Activated naive CD4-positive, alpha-beta T cell treated with anti-CD3 and anti-CD28 coated beads for 36 hours (primary cell): Measurements from ENCODE around the gene AAMDC. TPM values are rescaled to one million over a fixed set of nuclear protein-coding genes. Genes with fewer than 3 reads are reported as not detected.
"Not testable (repeated sequence)": the region's sequence is repeated elsewhere in the genome, so short reads cannot be mapped to it uniquely, and the experiment has no call there.

ENCODE experiments used
- CTCF ChIA-PET: fragments of 350-600 bp; sonication (Branson Sonifier 250); formaldehyde crosslinking; loops from one replicate; lab custom pipeline; 2021; ENCODE audit warnings: antibody characterized with exemption; lab: Charles Lee
- DNase-seq: peaks from one replicate; pipeline ENCODE4 v3.0.0-alpha.2; 2020
- H3K27ac Mint-ChIP-seq: one replicate; pipeline ENCODE4 v1.8.0; 2021; ENCODE audit warnings: mild to moderate bottlenecking, mixed read lengths
- H3K27me3 Mint-ChIP-seq: one replicate; pipeline ENCODE4 v1.8.0; 2021; ENCODE audit warnings: low read depth, mixed read lengths
- H3K36me3 Mint-ChIP-seq: one replicate; pipeline ENCODE4 v1.8.0; 2021; ENCODE audit warnings: low read depth, mixed read lengths
- H3K4me1 Mint-ChIP-seq: one replicate; pipeline ENCODE4 v1.8.0; 2021; ENCODE audit warnings: low read depth, mixed read lengths
- H3K4me3 Mint-ChIP-seq: one replicate; pipeline ENCODE4 v1.8.0; 2021; ENCODE audit warnings: mild to moderate bottlenecking, moderate library complexity, mixed read lengths
- H3K9me3 Mint-ChIP-seq: one replicate; pipeline ENCODE4 v1.8.0; 2021; ENCODE audit warnings: mixed read lengths
- intact Hi-C: fragments of 100-400 bp; cut with micrococcal nuclease; formaldehyde crosslinking; loops from one replicate; pipeline ENCODE4 v1.15.1; 2023
- total RNA-seq, 2 experiments: library from RNA; stranded (reverse); gene quantifications; one replicate each; pipeline ENCODE4 v1.2.3, GENCODE V29; 2021

Gene AAMDC
- total RNA-seq, 2 experiments from 2014 or later = 6.0 to 6.4 TPM

DNA sequence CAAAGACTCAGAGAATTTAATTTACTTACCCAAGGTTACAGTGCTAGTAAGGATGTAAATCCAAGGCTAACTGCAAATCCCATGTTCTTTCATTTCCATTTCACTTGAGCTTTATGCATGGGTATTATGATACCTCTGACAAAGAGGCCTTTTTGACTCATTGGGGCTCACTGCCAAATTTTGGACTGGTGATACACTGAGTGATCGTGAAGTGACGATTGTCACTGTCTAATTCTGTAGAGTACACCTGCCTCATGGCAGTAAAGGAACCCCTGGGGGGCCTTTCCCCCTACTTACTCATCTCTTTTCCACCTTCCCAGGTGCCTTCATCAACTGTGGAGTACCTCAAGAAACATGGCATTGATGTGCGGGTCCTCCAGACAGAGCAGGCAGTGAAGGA is 50.9 kb downstream of the AAMDC start:
- no peaks in the 10 kb centered on the region for H3K27me3 Mint-ChIP-seq
- H3K27ac Mint-ChIP-seq = no peak overlapping the region
- no peak overlapping the region for H3K4me3 Mint-ChIP-seq
- intact Hi-C loops = no loop called here
- H3K36me3 Mint-ChIP-seq = peaks cover 12% of the 10 kb centered on the region
- H3K9me3 Mint-ChIP-seq = no peaks in the 10 kb centered on the region
- no peak for DNase-seq
- H3K4me1 Mint-ChIP-seq = no peaks in the 10 kb centered on the region
- CTCF ChIA-PET = no interaction called here

- intact Hi-C loops = no loop called here
- peaks cover 15% of the 10 kb centered on the region for H3K36me3 Mint-ChIP-seq
- H3K27me3 Mint-ChIP-seq = no peaks in the 10 kb centered on the region
- DNase-seq = no peak
- no peaks in the 10 kb centered on the region for H3K9me3 Mint-ChIP-seq
- H3K27ac Mint-ChIP-seq = no peak overlapping the region
- H3K4me3 Mint-ChIP-seq = no peak overlapping the region
- CTCF ChIA-PET = no interaction called here
- no peaks in the 10 kb centered on the region for H3K4me1 Mint-ChIP-seq
Measured at GRCh38 chr11:77873345-77873744, 52.4 kb downstream of the AAMDC start.

DNA sequence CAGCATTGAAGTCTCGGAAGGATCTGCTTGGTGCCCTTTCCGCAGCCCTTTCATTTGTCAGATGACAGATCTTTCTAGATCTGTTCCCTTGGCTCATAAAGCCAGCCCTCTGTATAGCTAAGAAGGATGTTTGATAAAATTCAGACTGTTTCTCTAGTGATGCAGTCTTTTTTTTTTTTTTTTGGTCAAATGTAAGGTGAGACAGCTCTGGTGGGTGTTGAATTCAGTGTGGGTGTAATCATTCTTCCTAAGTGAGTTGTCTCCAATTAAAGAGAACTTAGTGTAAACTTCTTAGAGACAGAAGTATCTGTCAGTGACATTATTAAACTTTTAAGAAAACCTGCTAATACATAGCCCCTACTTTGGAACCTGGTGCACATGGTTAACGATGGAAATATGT is 53.3 kb downstream of the AAMDC start:
- CTCF ChIA-PET = no interaction called here
- no peak overlapping the region for H3K4me3 Mint-ChIP-seq
- H3K9me3 Mint-ChIP-seq = no peaks in the 10 kb centered on the region
- H3K36me3 Mint-ChIP-seq = peaks cover 13% of the 10 kb centered on the region
- no peak for DNase-seq
- no peaks in the 10 kb centered on the region for H3K4me1 Mint-ChIP-seq
- no peak overlapping the region for H3K27ac Mint-ChIP-seq
- no peaks in the 10 kb centered on the region for H3K27me3 Mint-ChIP-seq
- intact Hi-C loops = no loop called here

- no peak for DNase-seq
- no peak overlapping the region for H3K4me3 Mint-ChIP-seq
- no peaks in the 10 kb centered on the region for H3K27me3 Mint-ChIP-seq
- peaks cover 9% of the 10 kb centered on the region for H3K36me3 Mint-ChIP-seq
- H3K27ac Mint-ChIP-seq = no peak overlapping the region
- H3K9me3 Mint-ChIP-seq = no peaks in the 10 kb centered on the region
- CTCF ChIA-PET = interaction anchor here (0.7 kb wide), 1 partner anchor 56 kb away, joined by 3 read pairs; no protein-coding TSS in a partner anchor
- H3K4me1 Mint-ChIP-seq = no peaks in the 10 kb centered on the region
- intact Hi-C loops = no loop called here
Measured at GRCh38 chr11:77876045-77876444, 55.1 kb downstream of the AAMDC start.

DNA sequence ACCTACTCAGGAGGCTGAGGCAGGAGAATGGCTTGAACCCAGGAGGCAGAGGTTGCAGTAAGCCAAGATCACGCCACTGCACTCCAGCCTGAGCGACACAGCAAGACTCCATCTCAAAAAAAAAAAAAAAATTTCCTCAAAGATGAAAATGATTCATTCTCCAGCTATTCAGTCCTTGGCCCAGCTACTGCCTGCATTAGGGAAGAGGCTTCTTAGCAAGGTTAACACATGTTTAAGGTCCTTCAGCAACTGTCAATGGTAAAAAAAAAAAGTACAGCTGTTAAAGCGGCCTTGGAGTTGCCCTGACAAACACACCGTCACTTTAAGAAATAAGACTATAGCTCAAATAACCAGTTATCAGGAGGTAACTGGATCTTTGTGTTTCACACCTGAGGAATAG is 57.3 kb downstream of the AAMDC start:
- CTCF ChIA-PET = interaction anchor here (1.1 kb wide), 1 partner anchor 20 kb away, joined by 5 read pairs; no protein-coding TSS in a partner anchor
- intact Hi-C loops, H3K4me3 Mint-ChIP-seq, H3K4me1 Mint-ChIP-seq, H3K9me3 Mint-ChIP-seq, H3K27me3 Mint-ChIP-seq, H3K27ac Mint-ChIP-seq, DNase-seq: not testable (repeated sequence)
- peaks cover 11% of the 10 kb centered on the region for H3K36me3 Mint-ChIP-seq

DNA sequence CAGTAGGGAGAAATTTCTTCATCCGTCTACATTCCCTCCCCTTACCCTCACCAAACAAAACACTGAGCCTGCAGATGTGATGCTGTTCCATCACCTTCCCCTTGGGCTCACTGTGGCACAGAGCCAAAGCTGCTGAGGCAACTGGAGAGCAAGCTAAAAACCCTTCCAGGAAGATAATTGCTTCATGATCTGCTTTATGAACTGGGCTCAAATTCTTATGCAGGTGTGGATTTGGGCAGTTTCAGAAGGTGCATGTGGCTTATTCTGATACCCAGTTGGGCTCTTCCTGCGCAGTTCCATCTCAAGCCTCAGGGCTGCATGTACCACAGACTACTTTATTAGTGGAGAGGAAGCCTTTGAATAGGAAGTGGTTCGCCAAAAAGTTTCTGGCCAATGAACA is 58.3 kb downstream of the AAMDC start:
- H3K27me3 Mint-ChIP-seq = no peaks in the 10 kb centered on the region
- no peaks in the 10 kb centered on the region for H3K4me1 Mint-ChIP-seq
- no peak for DNase-seq
- CTCF ChIA-PET = no interaction called here
- H3K36me3 Mint-ChIP-seq = peaks cover 15% of the 10 kb centered on the region
- no peak overlapping the region for H3K27ac Mint-ChIP-seq
- intact Hi-C loops = no loop called here
- H3K9me3 Mint-ChIP-seq = no peaks in the 10 kb centered on the region
- H3K4me3 Mint-ChIP-seq = no peak overlapping the region

GRCh38 chr11:77882396-77882795 is 61.5 kb downstream of the AAMDC start:
- CTCF ChIA-PET = no interaction called here
- no peak overlapping the region for H3K27ac Mint-ChIP-seq
- no peaks in the 10 kb centered on the region for H3K27me3 Mint-ChIP-seq
- no peak overlapping the region for H3K4me3 Mint-ChIP-seq
- H3K4me1 Mint-ChIP-seq = no peaks in the 10 kb centered on the region
- peaks cover 14% of the 10 kb centered on the region for H3K36me3 Mint-ChIP-seq
- intact Hi-C loops = no loop called here
- no peak for DNase-seq
- no peaks in the 10 kb centered on the region for H3K9me3 Mint-ChIP-seq

DNA sequence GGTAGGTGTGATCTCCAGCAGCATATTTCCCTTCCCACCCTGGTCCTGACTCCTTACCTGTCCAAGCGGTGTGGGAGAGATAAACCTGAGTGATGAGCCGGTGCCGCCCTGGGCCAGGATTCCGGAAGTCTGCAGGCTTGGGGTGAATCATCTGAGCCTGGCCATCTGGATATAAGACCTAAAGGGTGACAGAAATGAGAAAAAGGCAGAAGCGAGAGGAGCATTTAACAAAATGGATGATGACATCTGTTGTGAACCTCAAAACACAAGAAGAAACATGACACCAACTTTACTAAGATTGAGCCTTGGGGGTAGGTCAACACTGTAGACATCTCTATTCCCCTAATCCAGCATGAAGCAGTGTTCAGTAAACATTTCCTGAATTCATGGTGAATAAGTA is 62.8 kb downstream of the AAMDC start:
- H3K4me3 Mint-ChIP-seq = no peak overlapping the region
- no peaks in the 10 kb centered on the region for H3K27me3 Mint-ChIP-seq
- H3K4me1 Mint-ChIP-seq = no peaks in the 10 kb centered on the region
- CTCF ChIA-PET = no interaction called here
- no peaks in the 10 kb centered on the region for H3K9me3 Mint-ChIP-seq
- no peak for DNase-seq
- H3K36me3 Mint-ChIP-seq = peaks cover 19% of the 10 kb centered on the region
- H3K27ac Mint-ChIP-seq = no peak overlapping the region
- intact Hi-C loops = no loop called here

GRCh38 chr11:77884186-77884828 is 63.4 kb downstream of the AAMDC start:
- Mint-ChIP-seq H3K36me3 (peaks cover 22% of the 10 kb centered on the region), H3K4me1 (no peaks in the 10 kb centered on the region), H3K27me3 (no peaks in the 10 kb centered on the region), H3K27ac (no peak overlapping the region), H3K4me3 (no peak overlapping the region), H3K9me3 (no peaks in the 10 kb centered on the region)
- intact Hi-C loops = no loop called here
- DNase-seq = no peak
- CTCF ChIA-PET = no interaction called here

- CTCF ChIA-PET = no interaction called here
Measured at GRCh38 chr11:77884829-77885190, 63.9 kb downstream of the AAMDC start.

GRCh38 chr11:77886401-77886800 is 65.5 kb downstream of the AAMDC start:
- DNase-seq = no peak
- Mint-ChIP-seq H3K27me3 (no peaks in the 10 kb centered on the region), H3K4me3 (no peak overlapping the region), H3K27ac (no peak overlapping the region), H3K4me1 (no peaks in the 10 kb centered on the region), H3K36me3 (peaks cover 37% of the 10 kb centered on the region), H3K9me3 (no peaks in the 10 kb centered on the region)
- CTCF ChIA-PET = no interaction called here
- intact Hi-C loops = no loop called here

More at GRCh38 chr11:77884829-77885190, 63.9 kb downstream of the AAMDC start:
- Mint-ChIP-seq H3K9me3 (no peaks in the 10 kb centered on the region), H3K27me3 (no peaks in the 10 kb centered on the region), H3K4me1 (no peaks in the 10 kb centered on the region), H3K36me3 (peaks cover 24% of the 10 kb centered on the region), H3K27ac (no peak overlapping the region), H3K4me3 (no peak overlapping the region)
- intact Hi-C loops = no loop called here
- no peak for DNase-seq

GRCh38 chr11:77889045-77889444 is 68.1 kb downstream of the AAMDC start:
- H3K27ac Mint-ChIP-seq, H3K9me3 Mint-ChIP-seq, H3K27me3 Mint-ChIP-seq, H3K4me3 Mint-ChIP-seq, H3K4me1 Mint-ChIP-seq, CTCF ChIA-PET, intact Hi-C loops, DNase-seq: not testable (repeated sequence)
- peaks cover 38% of the 10 kb centered on the region for H3K36me3 Mint-ChIP-seq

GRCh38 chr11:77890100-77890614 is 69.2 kb downstream of the AAMDC start:
- H3K4me1 Mint-ChIP-seq, intact Hi-C loops, CTCF ChIA-PET, H3K27me3 Mint-ChIP-seq, DNase-seq, H3K4me3 Mint-ChIP-seq, H3K9me3 Mint-ChIP-seq, H3K27ac Mint-ChIP-seq: not testable (repeated sequence)
- H3K36me3 Mint-ChIP-seq = peaks cover 38% of the 10 kb centered on the region
